ELF-1 (cell line): Measurements from ENCODE around the gene CDKN1C.

Experiments used
- DNase-seq: peaks from one replicate; pipeline ENCODE4 v3.0.0-alpha.2; 2016; ENCODE audit warnings: low read depth, low spot score

The CDKN1C gene

GRCh38 chr11:2870460-2870859 is 15.1 kb downstream of the CDKN1C start:
- DNase-seq: peak; percentile 18

DNA sequence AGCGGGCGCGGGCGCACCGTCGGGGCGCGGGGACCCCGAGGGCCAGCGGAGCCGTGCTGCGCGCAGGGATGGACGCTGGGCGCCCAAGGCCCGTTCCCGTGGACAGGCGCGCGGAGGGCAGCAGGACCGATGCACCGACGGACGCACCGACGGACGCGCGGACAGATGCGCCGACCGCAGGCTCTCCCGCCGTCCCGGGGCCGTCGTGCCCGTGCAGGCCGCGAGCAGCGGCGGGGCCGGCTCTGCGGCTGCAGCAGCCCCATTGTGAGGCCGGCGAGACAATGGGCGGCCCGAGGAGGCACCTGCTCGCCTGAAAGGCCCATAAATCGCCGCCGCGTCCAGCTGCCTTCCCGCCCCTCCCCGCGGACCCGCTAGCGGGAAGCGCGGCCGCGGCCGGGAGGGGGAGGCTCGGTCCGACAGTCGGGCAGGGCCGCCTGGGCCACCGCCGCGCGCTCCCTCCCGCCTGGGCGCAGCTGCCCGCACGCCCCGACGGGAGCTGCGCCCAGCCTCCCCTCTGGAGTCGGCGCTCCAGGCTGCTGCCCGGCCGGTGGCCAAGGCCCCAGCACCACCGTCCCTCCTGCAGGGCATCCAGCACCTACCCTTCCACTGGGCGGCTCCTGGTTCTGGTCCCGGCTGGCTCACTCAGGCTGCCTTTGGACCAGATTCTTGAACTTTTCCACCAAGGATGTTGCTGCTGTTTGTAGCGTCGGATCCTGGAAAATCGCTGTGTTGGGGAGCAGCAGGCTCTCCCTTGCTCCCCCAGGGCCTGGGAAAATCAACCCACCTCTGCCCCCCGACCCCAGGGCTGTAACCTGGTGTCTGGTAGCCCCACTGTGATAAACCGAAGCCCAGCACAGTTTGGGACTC is 15.8 kb downstream of the CDKN1C start:
- DNase-seq: no peak

DNA sequence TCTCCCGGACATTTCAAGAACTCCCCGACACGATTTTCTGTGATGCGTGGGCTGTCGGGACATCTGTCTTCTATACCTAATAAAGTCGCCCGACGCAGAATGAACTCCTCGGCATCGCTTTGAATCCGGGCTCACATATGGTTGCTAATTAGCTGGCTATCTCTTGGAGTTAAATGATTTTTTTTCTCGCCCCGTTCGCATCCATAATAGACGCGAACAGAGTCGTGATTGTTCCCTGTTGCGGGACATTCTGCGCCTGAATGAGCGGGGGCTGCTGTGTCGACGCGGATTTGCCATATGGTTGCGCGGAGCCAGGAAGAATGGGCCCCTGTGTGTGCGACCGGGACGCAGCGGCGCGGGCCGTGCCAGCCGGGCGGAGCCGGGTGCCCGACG is 16.4 kb downstream of the CDKN1C start:
- no peak for DNase-seq

- DNase-seq: peak; percentile 35
Observed at GRCh38 chr11:2868506-2869133, 17.0 kb downstream of the CDKN1C start.

DNA sequence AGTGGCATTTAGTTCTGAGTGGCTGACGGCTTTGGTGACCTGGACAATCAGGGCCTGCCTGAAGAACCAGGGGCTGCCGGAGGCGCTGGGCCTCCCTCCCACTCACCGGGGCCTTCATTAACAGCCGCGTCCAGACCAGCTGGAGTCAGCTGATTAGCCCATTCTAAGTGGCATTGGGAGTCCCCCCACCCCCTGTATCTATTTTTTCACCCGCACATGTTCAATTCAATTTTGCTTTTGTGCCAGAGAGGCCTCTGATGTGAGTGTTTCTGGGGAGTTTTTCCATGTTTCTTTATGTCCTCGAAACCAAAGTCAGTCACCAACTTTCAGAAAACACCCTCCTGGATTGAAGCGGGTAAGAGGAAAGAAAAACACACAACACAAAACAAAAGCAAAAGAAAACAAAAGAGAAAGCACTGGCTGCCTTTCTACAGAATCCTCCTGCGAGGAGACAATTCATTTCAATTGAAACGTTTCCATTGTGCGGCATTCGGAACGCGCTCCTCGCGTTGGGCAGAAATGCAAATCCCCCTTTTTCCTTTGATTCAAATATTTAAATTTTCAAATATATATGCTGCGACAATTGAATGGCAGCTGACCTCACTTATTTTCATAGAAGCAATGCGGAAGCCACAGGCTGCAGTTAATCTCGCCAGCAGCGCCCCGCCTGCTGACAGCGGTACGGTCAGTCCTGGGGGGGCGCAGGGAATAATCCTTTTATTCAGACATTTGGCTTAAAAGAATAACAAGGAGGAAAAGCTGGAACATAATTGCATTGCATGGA is 17.7 kb downstream of the CDKN1C start:
- peak; percentile 54 for DNase-seq

- no peak for DNase-seq
Observed at GRCh38 chr11:2867142-2867541, 18.4 kb downstream of the CDKN1C start.

DNA sequence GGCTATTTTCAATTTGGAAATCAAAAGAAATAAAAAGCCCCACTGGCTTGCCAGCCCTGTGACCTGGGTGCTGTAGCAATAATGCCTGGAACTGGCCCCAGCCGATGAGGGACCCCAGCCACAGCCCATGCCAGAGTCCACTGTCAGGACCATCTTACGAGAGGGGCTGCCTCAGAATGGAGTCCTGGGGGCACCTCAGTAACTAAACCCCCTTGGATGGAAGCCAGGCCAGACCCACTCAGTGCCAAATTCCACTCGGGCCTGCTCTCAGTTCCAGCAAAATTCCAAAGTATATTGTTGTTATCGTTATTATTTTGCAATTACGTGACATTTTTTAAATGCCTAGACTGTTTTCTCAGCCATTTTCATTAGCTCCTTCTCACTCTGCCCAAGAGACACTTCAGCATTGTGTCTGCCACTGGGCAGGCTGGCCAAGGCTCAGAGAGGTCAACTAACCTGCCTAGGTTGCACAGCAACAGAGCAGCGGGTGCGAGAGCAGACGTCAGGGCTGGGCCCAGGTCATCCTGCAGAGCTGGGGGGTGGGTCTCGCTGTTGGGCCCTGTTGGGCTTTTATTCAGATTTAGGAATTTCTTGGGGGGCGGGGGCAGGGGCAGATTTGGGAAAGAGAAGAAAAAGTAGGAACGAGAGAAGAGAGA is 19.5 kb downstream of the CDKN1C start:
- no peak for DNase-seq

- DNase-seq: peak; percentile 29
Observed at GRCh38 chr11:2864901-2865300, 20.7 kb downstream of the CDKN1C start.

- DNase-seq: no peak
Observed at GRCh38 chr11:2863276-2863618, 22.3 kb downstream of the CDKN1C start.

DNA sequence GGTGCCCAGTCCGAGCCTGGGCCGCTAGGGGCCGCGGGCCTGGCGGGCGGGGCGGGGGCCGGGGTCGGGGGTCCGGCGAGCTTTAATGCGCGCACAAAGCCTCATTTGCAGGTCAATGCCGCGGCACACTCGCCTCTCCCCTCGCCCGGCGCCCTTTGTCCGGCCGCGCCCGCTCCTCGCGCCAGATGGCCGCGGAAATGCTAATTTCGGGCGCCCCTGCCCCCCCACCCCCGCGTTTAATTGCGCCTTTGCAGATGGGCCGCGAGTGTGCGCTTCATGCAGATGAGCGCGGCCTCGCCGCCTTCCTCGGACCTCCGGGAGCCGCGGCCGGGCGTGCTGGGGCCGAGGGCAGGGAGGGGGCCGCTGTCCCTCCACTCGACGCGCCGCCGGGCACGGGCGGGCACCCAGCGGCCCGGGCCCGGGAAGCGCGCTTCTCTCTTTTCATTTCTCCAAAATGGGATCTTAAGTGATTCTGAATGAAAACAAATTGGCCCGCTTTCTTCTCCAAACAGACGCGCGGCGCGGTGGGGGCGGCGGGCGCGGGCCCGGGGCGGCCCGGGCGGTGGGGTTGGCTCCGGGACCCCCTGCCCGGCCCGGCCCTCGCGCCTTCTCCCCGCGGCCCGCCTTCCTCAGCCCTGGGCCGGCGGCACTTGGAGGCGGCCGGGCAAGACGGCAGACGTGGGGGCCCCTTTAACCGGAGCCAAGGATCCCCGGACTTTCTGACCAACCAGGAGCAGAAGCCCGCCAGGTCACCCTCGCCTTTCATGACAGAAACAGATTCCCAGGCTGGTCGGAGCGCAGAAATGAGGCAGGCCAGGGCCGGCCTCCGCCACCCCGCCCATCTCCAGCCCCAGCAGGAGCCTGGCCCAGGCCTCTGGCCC is 22.9 kb downstream of the CDKN1C start:
- DNase-seq: peak; percentile 73

GRCh38 chr11:2860636-2861035 is 24.9 kb downstream of the CDKN1C start:
- no peak for DNase-seq

DNA sequence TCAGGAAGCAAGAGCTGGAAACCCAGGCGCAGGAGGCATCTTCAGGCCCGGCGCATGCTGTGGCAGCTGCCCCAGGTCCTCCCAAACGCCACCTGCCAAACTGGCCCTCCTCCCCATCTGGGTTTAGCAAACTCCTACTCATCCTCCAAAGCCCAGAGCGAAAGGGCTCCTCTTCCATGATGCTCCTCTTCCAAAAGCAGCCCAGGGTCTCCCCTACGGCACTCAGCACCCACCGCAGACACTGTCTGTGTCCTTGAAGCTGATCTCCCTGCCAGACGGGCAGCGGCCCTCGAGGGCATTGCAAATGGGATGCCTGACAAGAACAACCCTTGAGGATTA is 25.9 kb downstream of the CDKN1C start:
- DNase-seq: no peak

DNA sequence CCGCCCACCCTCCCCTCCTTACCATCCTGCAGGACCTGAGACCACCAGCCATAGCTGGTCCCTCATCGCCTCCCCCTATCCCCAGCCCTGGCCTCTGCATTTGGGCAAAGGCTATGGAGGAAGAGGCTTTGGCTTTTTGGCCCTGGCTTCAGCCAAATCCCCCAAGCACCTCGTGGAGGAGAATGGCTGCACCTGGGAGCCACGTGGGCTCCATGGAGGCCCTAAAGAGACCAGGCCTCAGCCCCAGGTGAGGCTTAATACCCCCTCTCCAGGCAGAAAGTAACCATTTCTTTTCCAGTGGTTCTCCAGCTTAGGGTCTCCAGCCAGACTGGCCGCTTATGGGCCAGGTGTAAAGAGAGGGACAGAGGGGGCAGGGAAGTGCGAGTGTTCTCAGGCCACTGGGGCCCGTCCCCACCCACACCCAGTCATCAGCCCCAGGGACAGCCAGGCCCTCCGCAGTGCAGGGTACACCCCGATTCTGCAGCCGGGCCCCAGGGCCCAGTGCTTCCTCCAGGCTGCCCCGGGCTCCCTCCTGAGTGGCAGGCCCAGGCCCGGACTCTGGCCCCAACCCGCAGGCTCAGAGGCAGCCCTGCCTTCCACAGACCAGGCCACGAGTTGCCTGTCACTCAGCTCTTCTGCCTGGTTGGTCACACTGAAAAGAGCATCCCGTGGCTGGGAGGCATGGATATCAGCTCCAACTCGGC is 26.4 kb downstream of the CDKN1C start:
- no peak for DNase-seq

GRCh38 chr11:2857918-2858317 is 27.7 kb downstream of the CDKN1C start:
- no peak for DNase-seq

- no peak for DNase-seq
Observed at GRCh38 chr11:2857276-2857675, 28.3 kb downstream of the CDKN1C start.

DNA sequence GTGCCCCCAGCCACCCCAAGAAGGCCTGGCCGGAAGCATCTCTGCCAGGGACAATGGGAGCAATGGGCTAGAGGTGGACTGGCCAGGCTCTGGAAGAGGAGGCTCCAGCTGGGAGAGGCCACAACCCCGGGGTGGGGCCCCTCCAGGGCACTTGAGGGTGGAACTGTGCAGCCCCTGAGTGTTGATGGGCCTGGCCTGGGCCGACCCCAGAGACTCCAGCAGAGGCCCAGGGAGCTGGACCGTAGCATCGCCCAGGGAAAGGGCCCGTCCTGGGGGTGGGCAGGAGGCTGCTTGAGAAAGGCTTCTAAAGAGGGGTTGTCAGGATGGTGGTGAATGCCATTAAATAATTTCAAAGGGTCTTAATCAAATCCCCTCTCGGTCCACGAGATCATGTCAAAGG is 30.4 kb downstream of the CDKN1C start:
- DNase-seq: no peak

- DNase-seq: no peak
Observed at GRCh38 chr11:2853997-2854560, 31.5 kb downstream of the CDKN1C start.

DNA sequence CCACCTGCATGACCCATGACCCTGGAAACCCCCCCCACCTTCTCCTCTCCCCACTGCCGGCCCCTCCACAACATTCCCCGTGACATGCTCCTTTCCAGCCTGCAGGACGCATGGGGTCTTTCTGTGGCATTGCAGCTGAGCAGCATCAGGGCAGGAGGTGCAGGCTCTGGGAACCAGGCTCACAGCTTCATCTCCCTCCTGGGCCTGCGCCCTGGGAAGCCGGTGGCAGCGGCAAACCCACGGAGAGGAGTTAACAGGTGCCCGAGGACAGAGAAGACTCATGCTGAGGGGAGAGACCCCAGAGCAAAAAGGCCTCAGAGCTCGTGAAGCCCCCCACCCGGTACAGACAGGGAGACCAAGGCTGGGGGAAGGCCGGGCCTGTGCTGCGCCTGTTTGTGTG is 32.2 kb downstream of the CDKN1C start:
- no peak for DNase-seq

DNA sequence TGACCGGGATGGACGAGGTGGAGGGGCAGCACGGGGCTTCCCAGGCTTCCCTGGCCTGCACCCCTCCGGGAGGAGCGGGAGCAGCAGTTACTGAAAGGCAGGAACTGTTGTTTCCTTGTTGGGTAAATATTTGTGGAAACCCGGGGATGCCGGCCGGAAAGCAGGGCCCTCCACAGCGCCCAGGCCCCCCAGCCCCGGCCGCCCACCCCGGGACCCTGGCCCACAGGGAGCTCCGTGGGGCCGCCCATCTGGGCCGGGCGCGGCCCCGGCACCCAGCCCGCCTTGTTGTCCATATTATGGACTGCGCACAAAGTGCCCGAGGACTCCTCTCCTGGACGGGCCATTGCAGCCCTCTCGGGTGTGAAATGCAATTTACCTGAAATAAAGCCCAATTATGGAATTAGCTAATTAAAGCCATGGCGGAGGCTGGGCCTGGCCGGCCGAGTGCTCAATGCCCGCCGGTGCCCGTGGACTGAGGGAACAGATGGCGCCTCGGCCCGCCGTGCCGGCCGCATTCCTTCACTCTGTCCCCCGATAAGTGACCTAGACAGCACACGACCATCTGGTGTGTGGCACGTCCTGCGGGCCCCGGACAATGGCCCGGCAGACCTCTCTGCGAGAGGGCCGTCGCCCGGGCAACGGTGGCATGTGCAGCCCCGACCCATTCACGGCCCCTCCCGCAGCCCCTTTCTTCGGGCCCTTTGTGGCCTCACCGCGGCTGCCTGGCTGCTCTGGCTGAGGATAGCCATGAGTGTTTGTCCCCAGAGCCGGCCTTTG is 35.4 kb downstream of the CDKN1C start:
- no peak for DNase-seq
